GM18868 (cell line): Measurements from ENCODE around the gene FLYWCH1.
A peak's percentile ranks its signal among the peaks of the same experiment; 100 is the strongest.

ENCODE experiments used
- ATAC-seq: cut with Tn5 transposase; IDR thresholded peaks from one replicate; pipeline ENCODE4 v1.9.1; 2021; ENCODE audit warnings: mild to moderate bottlenecking, moderate library complexity; ENCODE audit not compliant: unreplicated experiment

Gene FLYWCH1

GRCh38 chr16:2911638-2912329 lies at the start of gene FLYWCH1:
Gene FLYWCH1 (plus strand): TSS chr16:2911931. CDS start chr16:2929686, 17,755 bp downstream.
- peak; percentile 94 for ATAC-seq

GRCh38 chr16:2865651-2866050 lies 46.1 kb upstream of the FLYWCH1 start:
- no peak for ATAC-seq

- ATAC-seq, result no peak
These were observed 45.3 kb upstream of the FLYWCH1 start for GRCh38 chr16:2866431-2866830.

- no peak for ATAC-seq
These were observed 44.1 kb upstream of the FLYWCH1 start for GRCh38 chr16:2867661-2867986.

GRCh38 chr16:2867987-2868789 lies 43.5 kb upstream of the FLYWCH1 start:
- peak; percentile 89 for ATAC-seq

GRCh38 chr16:2871926-2872325 lies 39.8 kb upstream of the FLYWCH1 start:
- ATAC-seq, result no peak

- ATAC-seq, result no peak
These were observed 37.5 kb upstream of the FLYWCH1 start for GRCh38 chr16:2874032-2874911.

GRCh38 chr16:2874912-2875362 lies 36.8 kb upstream of the FLYWCH1 start:
- no peak for ATAC-seq

- no peak for ATAC-seq
These were observed 31.8 kb upstream of the FLYWCH1 start for GRCh38 chr16:2879854-2880508.

- ATAC-seq, result no peak
These were observed 29.7 kb upstream of the FLYWCH1 start for GRCh38 chr16:2881783-2882649.

GRCh38 chr16:2882650-2883457 lies 28.9 kb upstream of the FLYWCH1 start, which contains the start of gene FLYWCH2:
Gene FLYWCH2 (plus strand): TSS chr16:2883215. CDS start chr16:2896450, 13,235 bp downstream.
- ATAC-seq, result peak; percentile 88

GRCh38 chr16:2883458-2883908 lies 28.2 kb upstream of the FLYWCH1 start:
- ATAC-seq, result no peak

GRCh38 chr16:2884041-2884451 lies 27.7 kb upstream of the FLYWCH1 start:
- no peak for ATAC-seq

GRCh38 chr16:2894231-2894630 lies 17.5 kb upstream of the FLYWCH1 start:
- ATAC-seq, result no peak

GRCh38 chr16:2895813-2896212 lies 15.9 kb upstream of the FLYWCH1 start:
- ATAC-seq, result no peak

- no peak for ATAC-seq
These were observed 15.2 kb upstream of the FLYWCH1 start for GRCh38 chr16:2896480-2897010.

GRCh38 chr16:2897110-2897509 lies 14.6 kb upstream of the FLYWCH1 start:
- ATAC-seq, result no peak

- ATAC-seq, result no peak
These were observed 12.7 kb upstream of the FLYWCH1 start for GRCh38 chr16:2898831-2899563.
